HG03354 (cell line): Measurements from ENCODE around the gene EPB41L1.

Experiments
- ATAC-seq: cut with Tn5 transposase; IDR thresholded peaks from one replicate; pipeline ENCODE4 v1.9.1; 2021; ENCODE audit warnings: mild to moderate bottlenecking; ENCODE audit not compliant: unreplicated experiment, poor library complexity, severe bottlenecking

Gene EPB41L1

DNA sequence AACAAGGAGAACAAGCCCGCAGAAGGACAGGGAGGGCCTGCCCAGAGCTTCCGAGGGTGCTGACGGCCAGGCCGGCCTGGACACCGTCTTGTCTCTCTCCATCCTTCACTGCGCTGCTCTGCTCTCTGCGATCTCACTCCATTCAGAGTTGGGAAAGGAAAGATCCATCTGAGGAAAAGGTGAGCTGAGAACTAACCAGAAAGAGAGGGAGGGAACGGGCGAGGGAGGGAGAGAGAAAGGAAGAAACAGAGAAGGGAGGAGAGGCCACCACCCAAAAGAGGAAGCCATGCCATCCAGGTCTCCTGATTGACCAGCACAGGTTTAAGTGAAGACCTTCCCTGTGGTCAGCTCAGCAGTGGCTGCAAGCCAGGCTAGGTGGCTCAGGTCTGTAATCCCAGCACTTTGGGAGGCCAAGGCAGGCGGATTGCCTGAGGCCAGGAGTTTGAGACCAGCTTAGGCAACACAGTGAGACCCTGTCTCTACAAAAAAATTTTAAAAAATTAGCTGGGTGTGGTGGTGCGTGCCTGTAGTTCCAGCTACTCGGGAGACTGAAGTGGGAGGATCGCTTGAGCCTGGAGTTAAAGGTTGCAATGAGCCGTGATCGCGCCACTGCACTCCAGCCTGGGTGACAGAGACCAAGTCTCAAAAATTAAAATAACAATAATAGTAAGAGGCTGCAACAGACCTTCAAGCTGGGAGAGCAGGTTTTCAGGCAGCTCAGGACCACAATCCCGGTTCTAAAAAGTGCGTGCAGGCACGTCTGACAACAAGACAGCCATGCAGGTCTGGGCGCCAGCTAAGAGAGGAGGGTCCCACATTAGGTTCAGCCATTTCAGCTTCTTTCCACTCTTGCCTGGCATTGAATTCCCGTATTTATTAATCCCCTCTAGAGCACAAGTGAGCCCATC lies 117.4 kb downstream of the EPB41L1 start:
- ATAC-seq: no peak

DNA sequence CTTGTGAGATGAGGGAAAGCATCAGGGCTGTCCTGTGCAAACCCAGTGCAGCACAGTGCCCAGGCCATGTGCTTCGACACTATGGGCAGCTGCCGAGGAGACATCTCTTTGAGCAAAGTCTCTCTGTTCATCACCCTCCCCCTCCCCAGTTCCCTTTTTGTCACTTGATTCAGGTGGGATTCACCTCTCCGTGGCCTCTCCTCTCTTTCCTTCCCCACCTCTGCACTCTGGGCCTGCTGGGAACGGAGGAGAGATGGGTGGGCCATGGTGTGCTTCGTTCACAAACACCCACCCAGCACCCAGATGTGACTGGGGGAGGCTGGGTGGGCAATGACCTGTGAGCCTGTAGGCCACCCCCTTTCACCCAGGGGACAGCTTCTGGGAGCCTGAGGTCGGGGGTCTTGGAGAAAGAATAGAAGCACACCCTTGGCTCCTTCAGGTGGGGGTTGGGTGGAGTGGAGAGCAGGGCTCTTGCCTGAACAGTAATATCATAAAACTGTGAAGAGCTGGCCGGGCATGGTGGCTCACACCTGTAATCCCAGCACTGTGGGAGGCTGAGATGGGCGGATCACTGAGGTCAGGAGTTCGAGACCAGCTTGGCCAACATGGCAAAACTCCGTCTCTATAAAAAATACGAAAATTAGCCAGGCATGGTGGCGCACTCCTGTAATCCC lies 118.1 kb downstream of the EPB41L1 start:
- no peak for ATAC-seq

DNA sequence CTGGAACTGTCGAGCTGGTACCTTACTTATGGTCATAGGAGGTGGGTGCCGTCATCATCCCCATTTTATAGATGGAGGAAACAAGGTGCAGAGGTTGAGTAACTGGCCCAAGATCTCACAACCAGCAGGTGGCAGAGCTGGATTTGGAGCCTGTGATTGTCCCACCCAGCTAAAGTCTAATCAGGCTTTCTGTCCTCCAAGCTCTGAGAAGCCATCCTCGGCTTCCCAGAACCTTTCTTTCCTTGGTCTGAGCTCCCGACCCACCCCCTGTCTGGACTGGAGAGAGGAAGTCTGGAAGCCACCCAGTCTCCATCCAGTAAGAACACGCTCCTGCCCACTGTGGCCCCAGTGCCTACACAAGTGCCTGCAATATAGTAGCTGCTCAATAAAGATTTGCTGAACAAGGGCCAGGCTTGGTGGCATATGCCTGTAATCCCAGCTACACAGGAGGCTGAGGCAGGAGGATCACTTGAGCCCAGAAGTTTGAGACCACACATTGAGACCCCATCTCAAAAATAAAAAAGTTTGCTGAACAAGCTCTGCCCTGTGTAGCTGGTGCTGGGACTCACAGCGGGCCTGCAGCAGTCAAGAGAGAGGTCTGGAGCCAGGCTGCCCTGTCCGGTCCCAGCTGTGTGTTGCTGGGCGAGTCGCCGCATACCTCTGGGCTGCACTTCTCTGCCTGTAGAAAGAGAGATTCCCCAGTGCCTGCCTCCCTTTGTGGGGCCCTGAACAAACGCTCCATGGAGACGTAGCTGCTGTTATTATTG lies 119.1 kb downstream of the EPB41L1 start:
- ATAC-seq: no peak

DNA sequence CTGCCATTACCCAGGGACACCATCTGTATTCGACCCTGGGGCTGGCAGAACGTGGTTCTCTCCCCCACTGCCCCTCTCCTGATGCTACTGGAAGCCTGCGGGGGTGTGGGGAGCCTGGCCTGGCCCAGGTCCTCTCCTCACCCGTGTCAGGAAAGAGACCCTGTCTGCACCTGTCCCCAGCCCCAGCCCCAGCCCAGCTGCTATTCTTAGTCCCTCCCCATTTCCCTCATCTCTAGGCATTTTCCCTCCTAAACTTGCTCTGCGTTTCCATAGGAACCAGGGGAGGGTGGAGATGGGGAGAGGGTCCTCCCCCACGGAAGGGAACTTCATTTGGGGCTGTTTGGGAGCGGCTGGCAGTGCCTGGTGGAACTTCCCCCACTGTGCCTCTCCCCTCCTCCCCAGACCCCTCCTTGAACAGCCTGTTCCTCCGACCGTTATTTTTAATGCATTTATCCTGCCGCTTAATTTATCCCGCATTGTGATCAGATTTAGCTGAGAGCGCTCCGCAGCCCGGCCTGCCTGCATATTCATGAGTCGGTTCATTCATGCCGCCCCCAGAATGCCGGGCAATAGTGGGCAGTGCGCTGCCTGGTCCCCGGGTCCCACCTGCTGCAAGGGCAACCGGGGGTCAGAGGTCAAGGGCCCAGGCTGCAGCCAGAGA lies 119.8 kb downstream of the EPB41L1 start:
- ATAC-seq: no peak

DNA sequence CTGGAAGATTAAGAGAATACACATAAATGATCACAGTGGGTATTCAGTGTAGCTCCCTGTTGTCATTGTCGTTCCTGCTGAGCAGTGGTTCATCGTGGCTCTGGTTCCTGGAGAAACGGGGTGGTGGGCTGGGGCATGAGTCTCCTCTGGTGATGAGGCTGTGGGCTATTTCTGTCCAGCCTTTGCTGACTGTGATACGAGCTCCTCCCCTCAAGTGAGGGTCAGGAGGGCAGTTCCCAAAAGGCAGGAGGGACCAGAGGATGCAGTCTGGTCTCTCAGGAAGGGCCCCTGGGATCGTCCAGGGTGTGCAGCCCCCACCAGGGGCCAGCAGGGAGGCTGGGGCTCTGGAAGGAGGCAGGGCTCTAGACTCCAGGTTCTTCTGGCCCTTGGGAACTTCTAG lies 120.5 kb downstream of the EPB41L1 start:
- ATAC-seq: no peak

DNA sequence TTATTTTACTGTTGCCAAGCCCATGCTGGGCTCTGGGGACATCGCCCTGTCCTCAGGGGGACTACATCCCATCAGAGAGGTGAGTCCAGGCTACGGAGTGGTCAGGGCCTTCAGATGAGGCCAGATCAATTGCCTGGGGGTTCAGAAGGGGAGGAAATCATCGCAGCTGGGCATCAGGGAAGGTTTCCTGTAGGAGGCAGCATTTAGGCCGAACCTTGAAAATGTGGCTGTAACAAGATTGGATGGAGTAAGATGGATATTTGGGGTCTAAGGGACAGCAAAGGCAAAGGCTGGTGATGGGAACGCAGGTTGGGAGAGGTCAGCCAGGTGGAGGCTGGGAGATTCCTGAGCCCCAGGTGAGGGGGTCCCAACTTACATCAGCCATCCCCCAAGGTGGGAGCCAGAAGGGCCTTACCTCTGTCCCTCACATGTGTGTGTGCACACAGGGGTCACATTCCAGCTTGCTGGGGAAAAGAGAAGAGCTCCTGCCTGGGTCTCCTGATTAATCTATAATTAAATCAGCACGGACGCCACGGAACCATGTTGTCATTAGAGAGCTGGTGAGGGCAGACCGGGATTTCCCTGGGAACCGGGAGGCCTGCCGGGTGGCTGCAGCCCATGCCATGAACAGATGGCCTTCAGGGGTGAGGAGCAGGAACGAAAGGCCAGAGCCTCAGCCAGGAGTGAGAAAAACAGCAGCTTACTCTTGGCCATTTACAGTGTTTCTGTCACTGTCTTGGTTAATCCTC lies 121.1 kb downstream of the EPB41L1 start:
- no peak for ATAC-seq

- ATAC-seq: no peak
Measured at GRCh38 chr20:36277546-36277945, 123.0 kb downstream of the EPB41L1 start.

GRCh38 chr20:36279362-36279761 lies 124.8 kb downstream of the EPB41L1 start:
- no peak for ATAC-seq

GRCh38 chr20:36279776-36280175 lies 125.2 kb downstream of the EPB41L1 start:
- no peak for ATAC-seq

DNA sequence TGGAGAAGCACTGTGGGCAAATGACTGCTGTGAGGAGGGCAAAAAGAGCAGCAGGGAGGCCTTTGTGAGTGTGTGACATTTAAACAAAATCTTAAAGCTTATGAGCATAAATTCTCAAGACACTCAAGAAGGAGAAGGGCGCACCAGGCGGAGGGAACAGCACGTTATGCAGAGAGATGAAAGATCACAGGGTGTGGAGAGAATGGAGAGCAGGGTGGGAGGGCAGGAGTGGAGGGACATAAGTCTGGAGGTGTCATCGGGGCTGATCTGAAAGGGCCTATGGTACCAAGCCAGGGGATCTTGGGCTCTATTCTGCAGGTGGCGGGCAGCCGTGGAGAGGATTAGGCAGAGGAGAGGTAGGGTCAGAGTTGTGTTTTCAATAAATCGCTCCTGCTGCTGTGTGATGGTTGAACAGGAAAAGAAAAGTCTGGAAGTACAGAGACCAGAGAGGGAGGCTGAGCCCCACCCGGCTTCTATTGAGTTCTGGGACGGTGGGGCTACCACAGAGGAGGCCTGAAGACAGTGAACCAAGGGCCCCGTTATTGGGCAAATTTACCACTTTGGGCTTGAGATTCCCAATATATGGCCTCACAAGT lies 127.3 kb downstream of the EPB41L1 start:
- no peak for ATAC-seq
